AG04449 (cell line): ENCODE data around the gene NDFIP2.

Source experiments
- CTCF ChIA-PET: fragments of 350-600 bp; formaldehyde crosslinking; extraction: SDS; loops from one replicate; lab custom pipeline; 2021; ENCODE audit warnings: antibody characterized with exemption; lab: Yijun Ruan, JAX
- POLR2A ChIA-PET: fragments of 400-600, 350-600 bp; formaldehyde crosslinking; extraction: SDS; loops from one replicate; lab custom pipeline; 2020; ENCODE audit warnings: antibody characterized with exemption, inconsistent platforms; lab: Yijun Ruan, JAX
- DNase-seq: peaks from one replicate; pipeline ENCODE4 v3.0.0-alpha.2; 2010; ENCODE audit warnings: low read depth, low spot score
- H3K4me3 ChIP-seq: 2 replicates; pipeline ENCODE4 v1.5.1; 2011; ENCODE audit warnings: low read depth, mild to moderate bottlenecking, control low read depth, low read length
- CTCF ChIP-seq: IDR thresholded peaks from one replicate; pipeline ENCODE4 v1.5.1; 2011; ENCODE audit warnings: mild to moderate bottlenecking, moderate library complexity, low read length, control low read depth, inconsistent platforms; ENCODE audit not compliant: insufficient read depth; ENCODE audit errors: missing control alignments

The NDFIP2 gene

GRCh38 chr13:79604752-79605151 is 123.8 kb downstream of the NDFIP2 start:
- ChIA-PET POLR2A (no interaction called here), CTCF (no interaction called here)
- H3K4me3 ChIP-seq = no peak overlapping the region
- no peak for DNase-seq
- TF ChIP-seq CTCF = no peak
